ENCODE results near the gene PPP2R1A.
"Not testable (repeated sequence)": the region's sequence is repeated elsewhere in the genome, so short reads cannot be mapped to it uniquely, and the experiment has no call there.

The PPP2R1A gene

GRCh38 chr19:52200755-52201391 is 11.0 kb downstream of the PPP2R1A start:
- DNase-seq = not testable (repeated sequence)

GRCh38 chr19:52206481-52206880 is 16.6 kb downstream of the PPP2R1A start:
- no peak for DNase-seq

GRCh38 chr19:52211203-52211602 is 21.4 kb downstream of the PPP2R1A start:
- no peak for DNase-seq

- no peak for DNase-seq
These were observed 22.2 kb downstream of the PPP2R1A start for GRCh38 chr19:52211926-52212571.

- no peak for DNase-seq
These were observed 22.9 kb downstream of the PPP2R1A start for GRCh38 chr19:52212572-52213255.

GRCh38 chr19:52214241-52214640 is 24.4 kb downstream of the PPP2R1A start:
- no peak for DNase-seq

- no peak for DNase-seq
These were observed 26.5 kb downstream of the PPP2R1A start for GRCh38 chr19:52216401-52216800.

- no peak for DNase-seq
These were observed 27.7 kb downstream of the PPP2R1A start for GRCh38 chr19:52217576-52217975.

GRCh38 chr19:52219611-52220010 is 29.8 kb downstream of the PPP2R1A start:
- no peak for DNase-seq

GRCh38 chr19:52221031-52221430 is 31.2 kb downstream of the PPP2R1A start:
- DNase-seq = no peak

GRCh38 chr19:52221831-52222375 is 32.1 kb downstream of the PPP2R1A start:
- DNase-seq = no peak

- no peak for DNase-seq
These were observed 34.4 kb downstream of the PPP2R1A start for GRCh38 chr19:52224211-52224610.

GRCh38 chr19:52226652-52227051 is 36.8 kb downstream of the PPP2R1A start:
- DNase-seq = no peak

- DNase-seq = no peak
These were observed 37.5 kb downstream of the PPP2R1A start for GRCh38 chr19:52227196-52227940.

GRCh38 chr19:52227980-52228379 is 38.1 kb downstream of the PPP2R1A start:
- no peak for DNase-seq

GRCh38 chr19:52229524-52229923 is 39.7 kb downstream of the PPP2R1A start:
- DNase-seq = no peak

- DNase-seq = no peak
These were observed 40.8 kb downstream of the PPP2R1A start for GRCh38 chr19:52230685-52231084.

GRCh38 chr19:52231154-52231910 is 41.5 kb downstream of the PPP2R1A start:
- no peak for DNase-seq

- no peak for DNase-seq
These were observed 44.6 kb downstream of the PPP2R1A start for GRCh38 chr19:52234406-52234805.

GRCh38 chr19:52237197-52237596 is 47.3 kb downstream of the PPP2R1A start:
- DNase-seq = no peak

- no peak for DNase-seq
These were observed 48.0 kb downstream of the PPP2R1A start for GRCh38 chr19:52237771-52238400.

- DNase-seq = no peak
These were observed 54.2 kb downstream of the PPP2R1A start for GRCh38 chr19:52244021-52244420.

All from NCI-H1436 treated with DMSO at 0.1 percent for 48 hours (cell line).